ENCODE measurements around the gene U2AF2. TPM values are rescaled to one million over a fixed set of nuclear protein-coding genes. Genes with fewer than 3 reads are reported as not detected.
A peak's percentile ranks its signal among the peaks of the same experiment; 100 is the strongest.

U2AF2 gene
- polyA plus RNA-seq, 12 donors, result 80.0 to 151 (median 109) TPM; not detected in 1

DNA sequence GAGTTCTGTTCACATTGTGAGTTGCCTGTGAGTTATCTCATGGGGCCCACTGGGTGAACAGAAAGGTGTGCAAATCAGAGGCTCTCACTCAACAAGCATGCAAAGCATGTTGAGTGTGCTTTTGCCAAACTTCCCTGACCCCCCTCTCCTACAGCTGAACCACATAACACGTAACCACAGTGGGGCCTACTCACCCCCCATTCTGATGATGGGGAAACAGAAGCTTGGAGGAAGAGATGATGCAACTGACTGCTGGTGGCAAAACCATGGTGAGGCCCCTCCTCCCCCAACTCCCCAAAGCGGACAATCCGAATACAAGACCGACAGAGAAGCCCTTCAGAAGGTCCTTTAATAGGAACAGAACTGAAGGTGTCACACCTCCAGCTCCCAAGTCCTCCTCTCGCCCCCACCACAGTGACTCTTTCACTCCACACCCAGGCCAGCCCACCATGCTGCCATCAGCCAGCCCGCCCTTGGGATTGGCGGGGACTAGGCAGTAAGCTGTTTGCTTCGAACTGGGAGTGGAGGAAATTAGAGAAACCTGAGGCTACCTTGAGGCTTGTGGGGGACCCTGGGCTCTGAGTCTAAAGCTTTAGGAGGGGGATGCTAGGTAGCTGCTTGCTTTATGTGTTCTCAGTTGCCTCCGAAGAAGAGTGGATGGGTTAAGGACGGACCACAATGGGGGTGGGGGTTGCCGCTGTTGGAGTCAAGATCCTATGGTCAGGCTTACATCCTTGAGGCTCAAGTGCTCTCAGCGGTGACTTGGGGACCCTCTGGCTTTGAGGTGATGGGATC, 34.2 kb upstream of the U2AF2 start:
- no peak for DNase-seq

- no peak for DNase-seq
These were observed 33.6 kb upstream of the U2AF2 start for GRCh38 chr19:55621205-55621672.

- no peak for DNase-seq
These were observed 33.1 kb upstream of the U2AF2 start for GRCh38 chr19:55621673-55622231.

- DNase-seq, result no peak
These were observed 32.4 kb upstream of the U2AF2 start for GRCh38 chr19:55622242-55622969.

GRCh38 chr19:55623130-55623529, 31.7 kb upstream of the U2AF2 start:
- DNase-seq, result no peak

DNA sequence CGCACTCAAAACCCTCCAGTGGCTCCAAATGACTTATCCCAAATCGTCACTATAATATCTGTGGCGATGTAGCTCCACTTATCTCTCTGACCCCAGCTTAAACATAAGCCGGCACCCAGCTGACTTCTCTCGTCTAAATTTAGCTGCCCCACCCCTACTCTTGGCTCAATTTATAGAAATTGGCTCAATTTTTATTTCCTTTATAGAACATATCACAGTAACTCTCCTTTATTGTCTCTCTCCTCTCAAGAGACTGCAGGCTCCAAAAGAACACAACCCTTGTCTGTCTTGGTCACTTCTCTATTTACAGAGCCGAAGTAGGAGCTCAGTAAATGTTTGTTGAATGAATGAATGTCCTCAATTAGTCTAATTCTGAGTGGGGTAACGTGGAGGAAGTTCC, 31.3 kb upstream of the U2AF2 start:
- DNase-seq, result no peak

- peak; percentile 94 for DNase-seq
These were observed 30.5 kb upstream of the U2AF2 start, which contains the start of gene ZNF784 for GRCh38 chr19:55624109-55625003. Gene ZNF784 (minus strand): TSS chr19:55624566. CDS start chr19:55624561, 5 bp downstream.

DNA sequence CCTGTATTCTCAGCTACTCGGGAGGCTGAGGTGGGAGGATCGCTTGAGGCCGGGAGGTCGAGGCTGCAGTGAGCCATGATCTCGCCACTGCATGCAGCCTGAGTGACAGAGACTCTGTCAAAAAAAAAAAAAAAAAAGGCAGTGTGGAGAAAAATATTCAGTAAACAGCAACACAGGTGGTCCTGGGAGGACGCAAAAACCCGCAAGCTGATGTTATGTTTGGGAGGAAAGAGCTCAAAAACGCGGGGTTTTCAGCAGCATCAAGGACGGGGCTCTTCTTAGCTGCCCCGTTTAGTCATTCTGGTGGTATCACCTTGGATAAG, 29.9 kb upstream of the U2AF2 start:
- no peak for DNase-seq

DNA sequence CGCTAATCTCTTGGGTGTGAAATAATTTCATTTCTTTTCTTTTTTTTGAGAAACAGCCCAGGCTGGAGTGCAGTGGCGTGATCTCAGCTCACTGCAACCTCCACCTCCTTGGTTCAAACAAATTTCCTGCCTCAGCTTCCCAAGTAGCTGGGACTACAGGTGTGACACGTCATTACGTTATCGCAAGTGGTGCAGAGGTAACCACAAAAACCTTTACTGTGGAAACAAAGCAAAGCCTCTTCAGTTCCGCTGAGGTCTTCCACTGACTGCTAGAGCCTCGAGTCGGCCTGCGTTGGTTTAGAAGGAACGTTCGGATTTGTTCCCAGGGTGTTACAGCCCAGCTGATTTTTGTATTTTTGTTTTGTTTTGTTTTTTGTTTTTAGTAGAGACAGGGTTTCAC, 28.5 kb upstream of the U2AF2 start:
- DNase-seq, result no peak

GRCh38 chr19:55632463-55632834, 22.4 kb upstream of the U2AF2 start:
- peak; percentile 92 for DNase-seq

DNA sequence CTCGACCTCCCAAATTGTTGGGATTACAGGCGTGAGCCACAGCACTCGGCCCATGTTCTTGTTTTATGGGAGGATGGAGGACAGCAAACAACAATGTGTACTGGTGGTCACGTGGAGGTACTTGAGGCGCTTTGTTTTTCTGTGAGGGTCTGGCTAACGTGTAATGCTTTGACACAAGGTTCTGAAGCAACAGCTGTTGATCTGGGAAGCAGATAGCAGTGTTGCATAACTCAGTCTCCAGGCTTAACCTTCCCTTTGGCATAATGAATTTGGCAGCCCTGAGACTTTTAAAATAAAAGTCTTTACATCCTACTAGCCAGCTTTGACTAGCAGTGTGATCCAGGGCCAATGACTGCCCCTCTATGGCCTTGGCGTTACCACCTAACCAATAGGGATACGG, 21.0 kb upstream of the U2AF2 start:
- DNase-seq, result no peak

- no peak for DNase-seq
These were observed 19.5 kb upstream of the U2AF2 start for GRCh38 chr19:55635334-55635717.

DNA sequence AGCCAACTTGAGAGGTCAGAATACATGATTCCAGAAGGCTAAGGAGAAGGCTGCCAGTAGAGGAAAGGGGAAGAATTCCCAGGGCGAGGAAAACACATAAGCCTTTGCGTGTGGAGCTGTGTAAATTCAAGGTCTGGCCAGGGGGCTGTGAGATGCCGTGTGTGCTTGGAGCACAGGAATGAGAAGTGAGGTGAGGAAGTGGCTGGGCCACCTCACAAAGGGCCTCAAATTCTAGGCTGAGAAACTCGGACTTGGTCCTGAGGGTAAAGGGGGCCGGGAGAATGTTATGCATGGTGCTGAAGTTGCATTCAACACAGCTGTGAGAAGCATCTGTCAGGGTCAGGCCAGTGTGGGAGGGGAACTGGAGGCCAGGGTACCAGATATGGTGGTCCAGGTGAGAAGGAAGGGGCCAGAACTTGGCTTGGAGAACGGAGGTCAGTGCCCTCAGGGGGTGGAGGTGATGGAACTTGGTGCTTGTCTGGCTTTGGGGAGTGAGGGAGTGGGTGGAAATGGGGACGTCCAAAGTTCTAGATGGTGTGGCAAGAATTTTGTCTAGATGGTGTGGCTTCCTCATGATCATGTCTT, 18.9 kb upstream of the U2AF2 start:
- no peak for DNase-seq

- DNase-seq, result no peak
These were observed 18.1 kb upstream of the U2AF2 start for GRCh38 chr19:55636723-55637122.

DNA sequence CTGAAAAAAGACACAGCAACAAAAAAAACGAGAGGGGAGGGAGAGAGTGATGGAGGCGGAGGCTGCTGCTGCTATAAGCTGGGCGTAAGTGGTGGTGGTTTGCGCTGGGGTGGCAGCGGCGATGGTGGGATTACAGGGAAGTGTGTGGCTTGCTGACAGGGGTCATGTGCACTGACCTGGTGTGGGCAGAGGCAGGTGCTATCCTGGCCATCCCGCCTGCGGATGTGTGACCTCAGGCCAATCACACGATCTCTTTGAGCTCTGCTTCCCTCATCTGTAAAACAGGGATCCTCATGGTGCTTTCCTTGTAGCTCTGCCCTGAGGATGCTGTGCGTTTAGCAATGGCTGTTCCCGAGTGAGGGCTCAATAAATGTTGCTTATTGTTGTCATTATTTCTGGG, 17.3 kb upstream of the U2AF2 start:
- no peak for DNase-seq

DNA sequence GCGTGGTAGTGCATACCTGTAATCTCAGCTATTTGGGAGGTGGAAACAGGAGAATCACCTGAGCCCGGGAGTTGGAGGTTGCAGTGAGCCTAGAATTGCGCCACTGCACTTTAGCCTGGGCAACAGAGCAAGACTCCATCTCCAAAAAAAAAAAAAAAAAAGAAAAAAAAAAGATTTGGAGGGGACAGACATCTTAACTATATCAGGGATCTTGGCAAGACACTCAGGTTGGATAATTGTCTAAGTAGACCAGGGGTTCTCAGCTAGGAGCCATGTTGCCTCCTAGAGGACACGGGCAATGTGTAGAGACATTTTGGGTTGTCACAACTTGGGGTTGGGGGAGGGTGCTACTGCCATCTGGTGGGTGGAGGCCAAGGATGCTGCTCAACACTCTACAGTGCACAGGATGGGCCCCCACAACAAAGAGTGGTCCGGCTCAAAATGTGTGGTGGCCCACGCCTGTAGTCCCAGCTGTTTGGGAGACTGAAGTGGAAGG, 15.9 kb upstream of the U2AF2 start:
- DNase-seq, result no peak

GRCh38 chr19:55640043-55640576, 14.7 kb upstream of the U2AF2 start:
- DNase-seq, result peak; percentile 71

DNA sequence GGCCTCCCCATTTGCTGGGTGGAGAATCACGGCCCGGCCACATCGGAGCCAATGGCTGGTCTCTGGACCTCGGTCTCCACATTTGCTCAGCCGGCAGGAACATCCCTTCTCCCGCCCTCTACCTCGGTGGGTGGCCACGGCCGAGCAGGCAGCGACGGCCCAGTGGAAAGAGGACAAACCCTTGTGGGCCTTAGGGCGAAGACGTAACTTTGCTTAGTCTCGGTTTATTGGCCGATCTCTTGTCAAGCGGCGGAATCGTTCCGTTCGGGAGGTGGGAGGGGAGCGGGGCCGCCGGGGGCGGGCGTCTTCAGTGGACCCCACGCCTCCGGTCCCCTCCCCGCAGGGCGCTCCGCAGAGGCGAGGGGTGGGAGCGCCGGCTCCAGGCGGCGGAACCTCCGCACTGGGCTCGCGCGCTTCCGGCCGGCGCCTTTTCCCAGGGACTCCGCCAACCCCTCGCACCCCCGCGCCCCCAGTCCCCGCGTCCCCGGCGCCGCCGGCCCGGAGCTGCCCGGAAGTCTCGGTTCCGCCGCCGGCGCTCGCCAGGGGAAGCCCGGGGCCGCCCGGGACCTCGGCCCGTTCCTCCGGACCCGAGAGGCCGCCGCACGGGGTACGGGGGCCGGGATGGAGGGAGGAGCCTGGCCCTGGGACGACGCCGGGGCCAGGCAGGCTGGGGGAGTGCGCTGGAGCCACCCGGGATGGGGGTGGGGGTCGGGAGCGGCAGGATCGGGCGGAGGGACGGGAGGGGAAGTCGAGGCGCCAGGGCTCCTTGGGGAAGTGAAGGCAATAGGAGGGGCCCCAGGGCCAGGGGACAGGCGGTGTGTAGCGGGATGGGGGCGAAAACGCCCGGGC, 14.0 kb upstream of the U2AF2 start, which contains the start of gene ZNF580:
Gene ZNF580 (plus strand): TSS at position 426 of the 849 bp plus-strand sequence. CDS start 1,507 bp downstream, outside the sequence.
- DNase-seq, result peak; percentile 84

GRCh38 chr19:55641426-55642152, 13.2 kb upstream of the U2AF2 start:
- DNase-seq, result no peak
